ENCODE data around the gene GSTO2.

- TF ChIP-seq RBFOX2 (IDR thresholded peaks at IDR 0.05; ENCODE audit: low read depth, low read length): no peak
- TF ChIP-seq RFX5 (IDR thresholded peaks at IDR 0.05; ENCODE audit: low read depth, low read length): no peak
- no peak for TF ChIP-seq ZBTB21 (CRISPR knock-in tag; IDR thresholded peaks at IDR 0.05)
- TF ChIP-seq IRF1 (CRISPR knock-in tag; IDR thresholded peaks at IDR 0.05; ENCODE audit: low read depth): no peak
- no peak for TF ChIP-seq EZH2 (conservative IDR thresholded peaks at IDR 0.05; ENCODE audit: low read depth, low read length)
- TF ChIP-seq ZNF747 (CRISPR knock-in tag; IDR thresholded peaks at IDR 0.05; ENCODE audit: borderline replicate concordance): no peak
- no peak for TF ChIP-seq ZFP41 (CRISPR knock-in tag; IDR thresholded peaks at IDR 0.05; ENCODE audit: borderline replicate concordance)
- TF ChIP-seq ZNF564 (CRISPR knock-in tag; IDR thresholded peaks at IDR 0.05): no peak
- no peak for TF ChIP-seq CEBPB (IDR thresholded peaks at IDR 0.05; ENCODE audit: borderline replicate concordance, low read depth, low read length)
- no peak for TF ChIP-seq CC2D1A (CRISPR knock-in tag; IDR thresholded peaks at IDR 0.05)
- no peak for TF ChIP-seq ZBTB7A (CRISPR knock-in tag; IDR thresholded peaks at IDR 0.05)
- no peak for TF ChIP-seq DNMT3B (CRISPR knock-in tag; conservative IDR thresholded peaks at IDR 0.05)
- TF ChIP-seq KLF11 (CRISPR knock-in tag; IDR thresholded peaks at IDR 0.05): no peak
- no peak for TF ChIP-seq CTCF (CRISPR knock-in tag; IDR thresholded peaks at IDR 0.05)
Measured at GRCh38 chr10:104324221-104324686, 55.3 kb downstream of the GSTO2 start.

All from HepG2 (cell line).